HG02798 (cell line): ENCODE data around the gene OCIAD2.
"Not testable (repeated sequence)": the region's sequence is repeated elsewhere in the genome, so short reads cannot be mapped to it uniquely, and the experiment has no call there.

Experiments used
- ATAC-seq: cut with Tn5 transposase; IDR thresholded peaks from one replicate; pipeline ENCODE4 v1.9.1; 2021; ENCODE audit warnings: mild to moderate bottlenecking; ENCODE audit not compliant: unreplicated experiment, poor library complexity

Gene OCIAD2

DNA sequence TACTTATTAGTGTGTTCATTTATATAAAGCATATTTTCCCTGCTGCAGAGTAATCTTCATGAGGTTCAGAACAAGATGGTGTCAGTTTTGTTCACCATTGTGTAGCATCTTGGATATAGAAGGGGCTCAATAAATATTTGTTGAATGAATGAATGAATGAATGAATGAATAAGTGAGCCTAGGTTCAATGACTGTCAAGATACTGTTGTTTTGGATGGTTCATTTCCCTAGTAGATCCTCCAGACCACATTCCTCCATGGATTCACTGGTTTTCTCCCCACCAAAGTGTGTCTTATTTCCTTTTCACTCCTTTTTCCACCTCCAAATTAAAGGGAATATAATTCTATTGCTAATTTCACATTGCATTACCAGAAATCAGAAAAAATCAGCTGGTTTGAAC is 2.1 kb upstream of the OCIAD2 start:
- ATAC-seq, result no peak

DNA sequence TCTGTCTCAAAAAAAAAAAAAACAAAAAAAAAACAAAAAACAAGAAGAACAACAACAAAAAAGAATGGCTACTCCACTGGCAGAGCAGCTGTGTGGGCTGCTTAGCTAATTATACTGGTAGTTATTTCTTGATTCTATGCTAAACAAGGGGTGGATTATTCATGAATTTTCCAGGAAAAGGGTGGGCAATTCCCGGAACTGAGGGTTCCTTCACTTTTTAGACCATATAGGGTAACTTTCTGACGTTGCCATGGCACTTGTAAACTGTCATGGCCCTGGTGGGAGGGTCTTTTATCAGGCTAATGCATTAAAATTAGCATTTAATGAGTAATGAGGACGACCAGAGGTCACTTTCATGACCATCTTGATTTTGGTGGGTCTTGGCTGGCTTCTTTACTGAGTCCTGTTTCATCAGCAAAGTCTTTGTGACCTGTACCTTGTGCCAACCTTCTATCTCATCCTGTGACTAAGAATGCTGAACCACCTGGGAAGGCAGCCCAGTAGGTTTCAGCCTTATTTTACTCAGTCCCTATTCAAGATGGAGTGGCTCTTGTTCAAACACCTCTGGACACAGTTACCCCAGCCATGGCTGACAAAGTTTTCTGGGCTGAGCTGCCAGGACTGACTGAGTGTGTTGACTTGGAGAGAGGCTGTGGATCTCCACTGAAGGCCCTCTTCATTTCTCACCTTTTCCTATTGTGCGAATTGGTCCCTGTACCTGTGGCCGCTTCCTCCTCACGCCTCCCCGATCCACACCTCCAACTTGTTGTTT is 1.3 kb upstream of the OCIAD2 start:
- no peak for ATAC-seq

DNA sequence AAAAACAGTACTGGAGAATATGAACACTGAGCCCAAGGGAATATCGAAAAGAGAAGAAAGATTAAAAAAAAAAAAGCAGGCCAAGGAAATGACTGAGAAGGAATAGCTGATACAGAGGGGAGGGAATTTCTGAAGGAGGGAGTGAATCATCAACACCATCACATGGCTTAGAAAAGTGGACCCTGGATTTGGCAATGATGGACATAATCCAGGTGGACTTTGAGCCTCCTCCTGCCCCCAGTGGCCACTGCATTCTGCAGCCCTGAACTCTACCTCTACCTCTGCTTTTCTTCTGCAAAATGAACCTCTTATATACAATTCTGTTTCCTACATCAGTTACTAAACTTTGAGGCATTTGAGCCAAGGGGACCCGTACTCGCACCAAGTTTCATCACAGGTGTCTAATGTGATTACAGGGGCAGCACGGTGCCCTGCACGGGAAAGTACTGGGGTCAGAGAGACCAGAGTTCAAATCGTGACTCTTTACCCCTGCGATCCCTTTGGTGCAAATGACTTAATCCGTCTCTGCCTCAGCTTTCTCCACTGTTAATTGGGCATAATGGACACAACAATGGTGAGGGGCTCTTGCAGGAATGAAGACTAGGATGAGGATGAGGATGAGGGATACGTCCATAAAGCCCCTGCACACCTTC is 1.1 kb downstream of the OCIAD2 start:
- no peak for ATAC-seq

DNA sequence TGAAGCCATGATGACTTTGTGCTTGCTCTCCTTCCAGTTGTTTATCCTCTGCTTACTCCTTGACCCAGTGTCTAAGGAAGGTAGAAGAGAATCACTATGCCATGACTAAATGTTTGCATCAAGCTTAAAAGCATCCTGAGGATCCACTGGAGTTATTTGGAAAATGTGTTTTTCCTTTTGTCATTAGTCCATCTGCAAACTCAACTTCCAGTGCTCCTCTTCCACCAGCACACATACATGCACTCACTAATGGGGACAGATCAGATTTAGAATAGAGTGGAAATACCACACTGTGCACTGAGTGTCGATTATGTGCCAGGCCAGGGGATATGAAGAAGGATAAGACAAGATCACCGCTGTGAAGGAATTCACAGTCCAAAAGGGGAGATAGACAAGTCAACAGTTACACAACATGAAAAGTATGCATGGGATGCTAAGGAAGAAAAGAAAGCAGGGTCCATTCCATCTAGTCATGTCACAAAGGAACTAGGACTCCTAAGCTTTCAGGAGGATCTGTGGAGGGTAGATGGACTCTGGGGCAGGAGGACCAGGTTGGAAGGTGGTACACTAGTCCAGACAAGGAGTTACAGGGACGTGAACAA is 1.9 kb downstream of the OCIAD2 start:
- ATAC-seq, result no peak

DNA sequence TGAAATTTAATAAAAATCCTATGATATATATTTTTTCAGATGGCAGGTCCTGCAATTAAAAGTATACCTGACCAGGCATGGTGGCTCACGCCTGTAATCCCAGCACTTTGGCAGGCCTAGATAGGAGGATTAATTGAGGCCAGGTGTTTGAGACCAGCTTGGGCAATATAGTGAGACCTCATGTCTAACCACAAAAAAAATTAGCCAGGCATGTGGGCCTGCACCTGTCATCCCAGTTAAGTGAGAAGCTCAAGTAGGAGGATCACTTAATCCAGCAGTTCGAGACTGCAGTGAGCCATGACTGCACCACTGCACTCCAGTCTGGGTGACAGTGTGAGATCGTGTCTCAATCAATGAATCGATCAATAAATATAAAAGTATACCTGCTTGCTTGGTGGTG is 2.5 kb downstream of the OCIAD2 start:
- ATAC-seq, result no peak

DNA sequence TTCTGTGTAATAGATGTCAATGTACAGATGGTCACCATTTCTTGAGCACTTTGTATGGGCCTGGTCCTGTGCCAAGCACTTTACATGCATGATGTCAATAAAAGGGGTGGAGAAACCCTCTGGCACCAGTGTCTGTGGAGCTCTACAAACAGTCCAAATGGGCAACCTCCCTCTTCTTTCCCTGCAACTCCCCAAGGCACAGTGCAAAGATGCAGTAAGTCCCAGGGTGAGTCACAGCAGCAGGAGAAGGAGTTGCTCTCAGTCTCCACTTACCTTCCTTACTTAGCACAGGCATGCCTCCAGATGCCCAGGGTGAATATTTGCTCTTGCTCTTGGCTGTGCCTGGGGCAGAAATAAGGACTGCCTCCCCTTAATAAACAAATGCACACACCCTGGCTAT is 4.3 kb downstream of the OCIAD2 start:
- ATAC-seq, result no peak

DNA sequence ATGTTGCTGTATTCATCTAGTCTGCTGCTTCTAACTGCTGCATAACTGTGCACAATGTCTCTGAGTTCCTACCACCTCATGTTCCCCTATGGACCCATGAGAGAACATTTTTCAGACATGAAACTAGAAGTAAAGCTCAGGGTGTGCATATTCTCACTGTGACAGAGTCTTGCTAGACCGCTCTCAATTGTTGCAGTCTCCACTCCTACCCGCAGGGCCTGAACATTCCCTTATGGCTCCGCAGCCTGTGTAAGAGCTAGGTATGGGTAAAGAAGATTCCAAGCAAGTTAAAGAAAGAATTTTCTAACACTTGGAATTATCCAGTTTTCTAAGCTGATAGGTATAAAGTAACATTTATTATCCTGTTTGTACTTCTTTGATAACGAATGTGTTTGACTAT is 5.4 kb downstream of the OCIAD2 start:
- ATAC-seq, result no peak

DNA sequence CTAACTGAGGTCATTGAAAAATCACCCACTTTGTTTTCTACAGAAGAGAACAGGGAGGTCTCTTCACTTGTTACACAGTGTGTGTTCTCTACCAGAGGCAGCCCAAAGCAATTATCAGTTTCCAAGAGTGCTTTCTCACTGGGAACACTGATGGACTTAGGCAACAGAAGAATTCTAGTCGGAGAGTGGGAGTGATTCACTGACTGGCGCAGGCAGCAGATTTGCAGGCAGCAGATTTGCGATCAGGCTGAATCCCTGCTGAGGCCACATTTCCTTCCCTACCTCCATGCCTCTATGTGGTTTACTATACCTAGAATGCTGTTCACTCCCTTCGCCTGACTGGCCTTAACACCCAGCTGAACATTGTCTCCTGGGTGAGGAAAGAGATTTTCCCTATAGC is 6.6 kb downstream of the OCIAD2 start:
- no peak for ATAC-seq

DNA sequence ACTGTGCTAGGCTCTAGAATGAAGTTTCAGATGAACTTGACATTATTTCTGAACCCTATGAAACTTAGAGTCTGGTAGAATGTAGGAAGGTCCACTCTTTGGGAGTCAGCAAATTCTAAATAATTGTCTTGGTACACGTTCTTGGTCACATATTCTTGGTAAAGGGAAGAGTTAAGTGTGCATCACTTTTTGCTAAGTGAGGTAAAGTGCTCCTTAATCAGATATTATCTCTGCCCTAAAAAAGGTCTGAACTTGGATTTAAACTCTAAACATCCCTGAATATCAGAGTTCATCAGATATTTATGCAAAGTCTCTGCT is 7.2 kb downstream of the OCIAD2 start:
- no peak for ATAC-seq

DNA sequence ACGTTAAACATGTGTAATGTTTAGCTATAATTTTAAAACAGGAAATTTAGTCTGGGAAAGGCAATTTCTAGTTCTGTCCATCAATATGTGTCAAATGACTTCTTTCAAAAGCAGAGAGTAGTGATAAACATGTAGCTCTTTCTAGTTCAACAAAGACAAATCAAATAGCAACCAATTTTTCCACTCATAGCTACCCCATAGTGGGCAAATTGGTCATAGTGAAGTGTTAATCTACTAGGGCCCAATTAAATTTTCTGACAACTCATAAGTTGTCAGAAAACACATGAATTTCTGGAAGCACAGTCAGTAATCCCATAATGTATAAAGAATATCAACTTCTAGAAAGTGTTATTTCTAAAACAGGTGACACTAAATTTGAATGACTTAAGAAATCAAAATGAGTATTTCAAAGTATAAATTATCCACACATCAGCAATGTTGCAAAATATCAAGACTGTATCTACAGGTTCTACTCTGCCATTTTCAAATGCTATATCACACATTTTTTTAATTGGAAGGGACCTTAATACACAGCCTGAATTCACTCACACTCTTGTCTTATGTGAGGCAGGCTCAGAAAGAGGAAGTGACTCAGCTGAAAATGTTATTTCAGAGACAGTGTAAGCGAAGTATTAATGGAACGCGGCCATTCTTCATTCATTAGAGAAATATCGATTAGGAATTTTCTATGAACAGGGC is 7.7 kb downstream of the OCIAD2 start:
- ATAC-seq, result no peak

DNA sequence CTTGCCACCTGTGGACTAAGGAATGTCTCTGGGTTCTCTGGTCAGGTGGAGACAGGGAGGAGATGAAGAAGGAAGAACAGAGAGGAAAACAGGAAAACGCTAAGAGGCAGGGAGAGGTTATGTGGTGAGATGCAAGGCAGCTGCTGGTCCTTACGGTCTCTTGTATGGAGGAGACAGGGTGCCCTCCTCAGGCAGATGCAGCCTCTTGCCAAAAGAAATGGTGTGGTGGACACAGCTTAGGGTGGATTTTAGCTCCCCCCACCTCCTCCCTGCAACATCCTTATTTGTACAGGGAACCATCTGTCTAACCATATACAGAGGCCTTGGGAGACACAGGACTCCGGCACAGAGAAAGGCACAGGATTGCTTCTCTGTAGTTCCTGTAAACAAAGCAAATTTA is 9.7 kb downstream of the OCIAD2 start:
- ATAC-seq, result no peak

DNA sequence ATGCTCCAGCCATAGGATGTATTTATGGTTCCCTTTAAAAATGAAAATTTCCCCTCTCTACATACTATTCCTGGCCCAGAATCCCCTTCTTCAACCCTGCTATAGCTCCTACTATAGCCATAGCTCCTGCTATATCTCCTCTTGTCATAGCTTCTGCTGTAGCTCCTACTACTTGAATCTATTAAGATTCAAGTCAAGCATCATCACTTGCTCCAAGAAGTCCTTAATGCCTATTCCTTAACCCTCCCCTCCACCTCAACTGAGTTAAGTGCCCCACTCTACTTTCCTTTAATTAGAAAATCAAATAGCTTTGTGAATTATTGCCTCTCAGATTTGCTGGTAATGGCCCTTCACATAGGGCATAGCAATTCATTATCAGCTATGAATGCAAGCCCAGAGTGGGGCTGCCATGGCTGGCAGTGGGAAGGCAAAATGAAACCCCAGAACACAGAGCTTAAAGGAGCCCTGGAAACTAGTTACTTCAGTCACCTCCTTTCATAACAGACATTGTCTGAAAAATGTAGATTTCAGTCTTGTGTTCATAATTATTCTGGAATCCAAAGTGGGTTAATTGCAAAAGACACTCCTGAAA is 15.4 kb downstream of the OCIAD2 start:
- ATAC-seq, result no peak

DNA sequence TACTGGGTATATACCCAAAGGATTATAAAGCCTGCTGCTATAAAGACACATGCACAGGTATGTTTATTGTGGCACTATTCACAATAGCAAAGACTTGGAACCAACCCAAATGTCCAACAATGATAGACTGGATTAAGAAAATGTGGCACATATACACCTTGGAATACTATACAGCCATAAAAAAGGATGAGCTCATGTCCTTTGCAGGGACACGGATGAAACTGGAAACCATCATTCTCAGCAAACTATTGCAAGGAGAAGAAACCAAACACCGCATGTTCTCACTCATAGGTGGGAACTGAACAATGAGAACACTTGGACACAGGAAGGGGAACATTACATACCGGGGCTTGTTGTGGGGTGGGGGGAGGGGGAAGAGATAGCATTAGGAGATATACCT is 16.8 kb downstream of the OCIAD2 start:
- ATAC-seq, result not testable (repeated sequence)

DNA sequence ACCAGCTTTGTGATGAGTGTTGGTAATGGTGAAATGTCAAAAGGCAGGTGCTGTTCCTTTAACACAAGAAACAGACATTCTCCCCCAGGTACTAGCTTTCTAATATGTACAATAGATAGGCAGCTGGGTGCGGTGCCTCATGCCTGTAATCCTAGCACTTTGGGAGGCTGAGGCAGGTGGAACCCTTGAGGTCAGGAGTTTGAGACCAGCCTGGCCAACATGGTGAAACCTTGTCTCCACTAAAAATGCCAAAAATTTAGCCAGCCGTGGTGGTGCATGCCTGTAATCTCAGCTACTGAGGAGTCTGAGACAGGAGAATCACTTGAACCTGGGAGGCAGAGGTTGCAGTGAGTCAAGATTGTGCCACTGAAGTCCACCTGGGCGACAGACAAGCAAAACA is 24.9 kb downstream of the OCIAD2 start:
- ATAC-seq, result not testable (repeated sequence)

DNA sequence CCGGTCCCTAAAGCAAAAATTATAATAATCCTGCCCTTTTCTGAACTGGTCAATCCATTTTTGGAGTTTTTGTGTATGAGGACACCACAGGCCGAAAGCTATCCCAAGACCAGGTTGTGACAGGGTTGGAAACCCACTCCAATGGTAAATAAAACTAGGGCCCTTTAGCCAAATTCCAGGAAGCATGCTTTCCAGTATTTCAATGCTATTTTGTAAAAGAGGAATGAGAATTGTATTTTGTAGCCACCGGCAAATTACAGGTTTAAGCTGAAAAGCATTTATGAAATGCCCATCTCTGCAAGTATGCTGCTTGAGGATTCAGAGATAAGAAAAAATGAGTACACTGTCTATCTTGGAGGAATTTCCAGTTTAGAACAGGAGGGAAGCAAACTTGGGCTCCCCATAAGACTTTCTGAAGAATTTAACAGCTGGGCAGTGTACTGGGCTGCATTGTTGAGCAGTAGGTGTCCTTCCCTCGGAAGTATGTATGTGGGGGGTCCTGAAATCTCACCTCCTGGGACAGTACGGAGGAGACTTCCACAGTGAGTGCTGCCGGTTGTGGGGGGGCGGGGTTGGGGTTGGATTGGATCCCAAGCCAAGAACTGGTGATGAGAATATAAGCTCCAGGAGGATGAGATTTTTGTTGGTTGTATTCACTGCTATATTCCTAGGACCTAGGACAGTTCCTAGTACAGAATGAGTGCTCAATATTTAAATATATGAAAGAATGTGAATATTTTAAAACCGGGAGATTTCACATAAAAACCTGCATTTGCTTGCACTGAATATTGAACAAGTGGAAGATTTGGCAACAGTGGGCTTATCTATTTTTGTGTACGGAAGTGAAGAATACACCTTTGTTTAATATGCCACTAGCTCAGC is 26.8 kb downstream of the OCIAD2 start:
- ATAC-seq, result no peak

DNA sequence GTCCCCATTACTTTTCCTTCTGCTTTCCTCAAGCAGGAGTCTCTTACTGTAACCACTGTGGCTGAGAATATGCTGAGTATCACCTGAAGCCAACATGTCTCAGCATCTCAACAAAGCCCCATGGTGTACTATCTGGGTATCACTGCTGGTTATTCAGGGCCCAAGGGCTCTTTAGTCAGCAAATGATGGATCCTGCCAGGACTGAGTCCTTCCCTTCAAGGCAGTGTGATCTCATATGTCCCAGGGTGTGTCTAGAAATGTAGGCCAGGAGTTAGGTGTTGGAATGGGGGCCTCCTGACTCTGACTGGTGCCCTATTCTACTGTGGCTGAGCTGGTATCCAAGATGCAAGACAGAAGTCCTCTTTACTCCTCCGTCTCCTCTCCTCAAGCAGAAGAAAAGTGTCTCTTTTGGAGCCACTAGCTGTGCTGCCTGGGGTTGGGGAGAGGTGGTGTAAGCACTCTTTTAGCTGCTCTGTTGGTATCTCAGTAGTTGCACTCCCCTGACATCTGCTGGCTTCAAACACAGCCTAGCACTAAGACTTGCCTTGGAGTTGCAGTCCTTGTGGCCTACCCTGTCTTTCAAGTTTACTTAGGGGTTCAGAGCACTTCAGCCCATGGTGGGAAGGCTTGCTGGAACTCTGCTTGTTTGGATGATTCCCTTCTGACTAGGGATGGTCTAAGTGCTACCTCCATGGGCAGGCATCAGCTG is 28.6 kb downstream of the OCIAD2 start:
- no peak for ATAC-seq

DNA sequence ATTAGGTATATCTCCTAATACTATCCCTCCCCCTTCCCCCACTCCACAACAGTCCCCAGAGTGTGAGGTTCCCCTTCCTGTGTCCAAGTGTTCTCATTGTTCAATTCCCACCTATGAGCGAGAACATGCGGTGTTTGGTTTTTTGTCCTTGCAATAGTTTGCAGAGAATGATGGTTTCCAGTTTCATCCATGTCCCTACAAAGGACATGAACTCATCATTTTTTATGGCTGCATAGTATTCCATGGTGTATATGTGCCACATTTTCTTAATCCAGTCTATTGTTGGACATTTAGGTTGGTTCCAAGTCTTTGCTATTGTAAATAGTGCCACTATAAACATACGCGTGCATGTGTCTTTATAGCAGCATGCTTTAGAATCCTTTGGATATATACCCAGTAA is 41.9 kb downstream of the OCIAD2 start:
- not testable (repeated sequence) for ATAC-seq

DNA sequence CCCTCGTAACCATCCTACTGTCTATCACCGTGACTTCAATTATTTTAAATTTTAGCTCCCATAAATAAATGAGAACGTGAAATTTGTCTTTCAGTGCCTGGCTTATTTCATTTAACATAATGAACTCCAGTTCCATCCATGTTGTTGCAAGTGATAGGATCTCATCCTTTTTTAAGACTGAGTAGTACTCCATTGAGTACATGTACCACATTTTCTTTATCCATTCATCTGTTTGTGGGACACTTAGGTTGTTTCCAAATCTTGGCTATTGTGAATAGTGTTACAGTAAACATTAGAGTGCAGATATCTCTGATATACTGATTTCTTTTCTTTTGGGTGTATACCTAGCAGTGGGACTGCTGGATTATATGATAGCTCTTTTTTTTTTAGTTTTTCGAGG is 42.8 kb downstream of the OCIAD2 start:
- no peak for ATAC-seq

DNA sequence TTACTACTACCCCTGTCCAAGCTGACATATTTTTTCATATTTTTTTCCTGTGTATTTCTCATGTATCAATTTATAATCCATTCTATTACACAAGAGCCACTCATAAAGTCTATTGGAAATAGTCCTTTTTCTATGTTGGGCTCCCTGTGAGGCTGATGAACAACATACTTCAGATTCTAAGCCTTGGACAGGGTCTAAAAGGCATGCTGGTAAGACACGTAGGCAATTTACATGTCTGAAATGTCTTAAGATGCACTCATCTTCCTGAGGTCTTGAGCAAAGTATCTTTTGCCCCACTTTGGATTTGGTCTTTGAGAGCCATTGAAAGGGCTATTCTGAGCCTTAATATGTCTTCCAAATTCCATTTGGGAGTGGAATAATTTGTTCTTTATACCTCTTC is 43.9 kb downstream of the OCIAD2 start:
- no peak for ATAC-seq
